NAMALWA (cell line): ENCODE data around the gene IMPACT.

ENCODE experiments used
- DNase-seq: peaks from one replicate; pipeline ENCODE4 v3.0.0-alpha.2; 2015; ENCODE audit warnings: low spot score

Gene IMPACT

DNA sequence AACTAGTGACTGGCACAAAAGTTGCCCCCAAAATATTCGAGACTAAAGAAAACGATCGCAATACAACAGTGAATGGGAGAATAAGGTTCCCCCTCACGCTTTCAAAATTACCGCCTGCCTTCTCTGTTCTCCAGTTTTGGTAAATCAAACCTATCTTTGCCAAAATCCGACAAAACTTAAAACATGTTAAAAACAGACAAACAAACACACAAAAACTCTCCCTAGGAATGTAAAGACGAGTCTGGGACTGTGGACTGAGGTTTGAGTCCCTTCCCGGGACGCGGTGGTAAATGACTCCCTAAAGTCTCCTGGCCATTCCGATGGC is 435 bp upstream of the IMPACT start:
- DNase-seq: no peak

DNA sequence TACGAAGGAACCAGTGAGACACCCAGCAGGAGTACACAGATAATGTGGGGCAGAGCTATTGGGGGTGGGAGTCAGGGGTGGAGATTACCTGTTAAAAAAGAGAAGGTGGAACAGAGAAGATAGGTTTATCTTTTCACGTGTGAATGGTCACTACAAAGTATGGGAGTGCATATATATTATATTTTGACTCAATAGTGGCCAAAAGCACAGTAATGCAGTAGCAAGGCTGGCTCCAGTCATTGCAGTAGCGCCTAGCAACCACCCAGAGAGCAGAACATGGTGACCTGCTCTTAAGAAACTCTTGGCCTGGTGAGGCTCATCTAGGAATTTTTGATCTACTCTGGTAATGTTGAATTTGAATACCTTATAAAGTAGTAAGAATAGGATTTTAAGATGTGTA is 1.0 kb downstream of the IMPACT start:
- DNase-seq: peak; percentile 10

DNA sequence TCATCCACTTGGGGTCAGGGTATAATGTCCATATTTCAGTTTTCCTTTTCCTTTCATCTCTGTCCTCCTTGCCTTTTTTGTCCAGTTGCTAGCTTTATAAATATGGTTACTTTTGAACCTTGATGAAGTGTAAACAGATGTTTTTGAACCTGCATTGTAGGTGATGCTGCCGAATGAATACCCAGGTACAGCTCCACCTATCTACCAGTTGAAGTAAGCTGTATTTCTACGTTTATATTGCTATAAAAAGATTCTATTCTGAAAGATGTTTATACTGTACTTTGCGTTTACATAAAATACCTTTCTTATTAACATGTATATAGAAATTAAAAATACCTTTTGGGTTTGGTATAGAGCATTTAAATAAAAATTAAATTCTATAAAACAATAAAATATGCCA is 2.2 kb downstream of the IMPACT start:
- DNase-seq: no peak

DNA sequence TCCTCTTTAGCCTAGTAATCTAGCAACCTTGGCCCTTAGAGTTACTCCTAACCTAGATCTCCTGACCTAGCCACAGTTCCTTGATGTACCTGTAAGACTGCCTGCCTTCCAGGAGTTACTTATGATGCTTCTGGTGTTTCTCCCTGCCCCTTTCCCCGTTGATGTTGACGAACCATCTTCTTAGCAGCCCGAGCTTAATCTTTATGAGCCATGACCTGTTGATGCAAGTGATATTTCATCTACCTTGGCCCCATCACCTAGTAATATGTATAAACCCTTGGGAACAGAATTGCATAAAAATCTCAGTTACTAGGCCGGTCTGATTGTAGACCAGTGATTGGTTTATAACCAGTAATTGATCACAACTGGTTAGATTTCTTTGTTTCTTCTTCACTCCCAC is 2.7 kb downstream of the IMPACT start:
- DNase-seq: no peak

DNA sequence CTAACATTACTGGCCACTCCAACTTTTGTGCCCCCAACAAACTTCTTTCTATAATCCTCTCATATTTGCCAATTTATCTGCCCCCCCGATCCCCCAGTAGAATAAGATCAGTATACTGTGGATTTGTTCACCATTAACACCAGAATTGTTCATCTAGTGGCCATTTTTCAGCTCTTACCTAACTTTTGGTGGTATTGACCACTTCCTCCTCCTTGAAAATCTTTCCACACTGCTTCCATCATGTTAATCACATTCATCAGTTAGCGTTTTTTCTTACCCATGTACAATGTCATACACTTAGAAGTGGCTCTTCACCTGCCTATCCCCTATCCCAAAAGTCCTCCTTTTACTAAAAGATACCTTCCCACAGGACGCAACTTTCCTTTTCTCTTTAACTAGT is 6.1 kb downstream of the IMPACT start:
- no peak for DNase-seq

DNA sequence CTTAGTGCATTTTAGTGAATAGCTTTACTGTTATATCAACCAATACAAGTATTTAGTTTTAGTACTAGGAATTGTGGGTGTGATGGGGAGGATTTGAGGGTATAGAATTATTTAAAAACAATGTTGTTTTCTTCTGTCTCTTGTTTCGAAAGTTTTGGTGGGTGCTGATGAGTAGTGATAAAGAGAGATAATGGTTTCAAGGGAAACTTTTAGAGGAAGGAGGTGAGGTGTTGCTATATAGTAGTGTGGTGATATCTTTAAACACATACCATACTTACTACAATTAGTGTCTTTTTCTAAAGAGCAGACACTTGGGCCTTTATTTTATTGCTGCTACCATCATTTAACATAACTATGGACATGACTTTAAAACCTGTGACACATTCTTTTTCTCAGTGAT is 10.5 kb downstream of the IMPACT start:
- no peak for DNase-seq

DNA sequence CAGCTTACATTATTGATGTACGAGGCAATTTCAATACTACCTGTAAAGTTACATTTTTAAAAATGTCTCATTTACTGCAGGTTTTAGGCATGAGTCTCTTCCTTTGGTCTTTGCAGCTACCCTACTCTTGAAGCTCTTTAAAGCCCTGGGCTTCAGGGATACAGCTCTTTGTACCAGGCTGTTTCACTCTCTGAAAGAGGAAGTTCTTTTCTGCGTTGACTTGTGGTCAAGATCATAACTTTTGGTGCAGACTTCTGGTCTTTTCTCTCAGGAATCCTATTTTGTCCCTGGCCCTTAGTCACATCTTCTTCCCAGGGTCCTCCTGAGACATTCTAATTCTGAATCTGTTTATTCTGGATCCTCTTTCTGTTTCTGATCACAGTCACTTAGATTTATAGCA is 17.4 kb downstream of the IMPACT start:
- DNase-seq: peak; percentile 14

DNA sequence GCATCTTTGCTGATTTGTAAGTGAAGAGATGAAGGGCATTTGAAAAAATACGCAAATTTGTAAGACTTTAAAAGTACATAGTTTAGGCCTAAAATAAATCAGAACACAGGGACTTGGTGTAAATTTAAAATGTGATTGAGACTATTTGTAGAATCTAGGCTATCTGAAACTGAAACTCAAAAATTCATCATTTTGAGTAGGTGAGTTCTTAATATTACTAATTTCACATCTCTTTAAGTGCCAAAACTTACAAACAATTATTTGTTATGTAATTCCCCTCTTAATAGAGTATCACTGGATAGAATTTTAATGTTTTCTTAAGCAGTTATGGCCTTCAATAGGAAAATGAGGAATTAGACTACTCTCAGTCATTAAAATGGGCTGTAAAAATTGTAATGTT is 20.0 kb downstream of the IMPACT start:
- DNase-seq: no peak

DNA sequence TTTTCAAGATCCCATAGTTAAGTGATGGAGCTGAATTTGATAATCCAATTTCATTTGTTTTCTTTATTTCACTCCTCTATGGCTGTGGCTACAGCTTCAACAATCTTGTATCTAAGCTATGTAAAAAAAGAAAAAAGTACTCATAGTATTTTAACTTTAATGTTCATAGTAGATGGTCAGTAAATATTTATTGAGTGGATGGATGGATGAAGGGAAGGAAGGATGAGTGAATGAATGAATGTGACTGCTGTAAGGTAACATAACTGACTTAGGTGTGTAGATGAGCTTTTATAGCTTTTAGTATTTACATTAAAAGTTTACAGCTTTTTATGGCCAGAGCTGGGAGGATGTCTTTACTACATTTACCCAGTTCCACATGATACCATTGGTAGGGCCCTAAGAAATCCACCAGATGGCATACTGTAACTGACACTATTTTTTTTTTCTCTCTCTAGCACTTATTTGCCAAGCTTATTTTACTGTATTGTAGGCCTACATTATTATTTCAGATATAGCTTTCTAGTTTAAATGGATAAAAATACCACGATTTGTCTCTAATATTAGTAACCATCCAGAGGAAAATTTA is 20.6 kb downstream of the IMPACT start:
- DNase-seq: peak; percentile 16

DNA sequence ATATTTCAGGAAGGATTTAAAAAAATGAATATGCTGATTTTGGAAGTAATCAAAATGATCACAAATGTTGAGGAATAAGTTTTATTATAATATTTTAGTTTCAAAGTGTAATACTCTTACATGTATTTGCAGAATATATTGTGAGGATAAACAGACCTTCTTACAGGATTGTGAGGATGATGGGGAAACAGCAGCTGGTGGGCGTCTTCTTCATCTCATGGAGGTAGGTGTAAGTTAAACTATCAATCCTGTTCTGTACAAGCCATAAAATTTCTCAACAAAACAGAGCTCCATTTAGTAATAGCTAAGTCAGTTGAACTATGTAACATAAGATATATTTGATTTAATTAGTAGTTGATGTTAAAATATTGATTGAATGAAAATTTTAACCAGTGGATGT is 21.5 kb downstream of the IMPACT start:
- no peak for DNase-seq

DNA sequence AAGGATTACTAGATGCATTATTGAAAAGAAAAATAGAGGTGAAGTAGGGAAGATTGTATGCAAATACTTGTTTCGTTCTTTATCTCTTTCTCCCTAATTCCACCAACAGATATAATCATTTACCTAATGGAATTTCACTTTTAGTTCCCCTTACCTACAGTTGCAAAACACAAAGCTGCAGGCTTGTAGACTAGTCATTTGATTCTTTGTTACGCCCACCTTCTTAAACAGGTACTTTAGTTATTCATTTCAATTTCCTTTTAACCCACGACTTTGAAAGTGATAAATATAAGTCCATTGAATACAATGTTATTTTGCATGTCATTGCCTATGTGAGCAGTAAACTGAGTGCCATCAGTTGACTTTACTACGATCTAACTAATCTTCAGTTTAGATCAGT is 30.1 kb downstream of the IMPACT start:
- DNase-seq: no peak

DNA sequence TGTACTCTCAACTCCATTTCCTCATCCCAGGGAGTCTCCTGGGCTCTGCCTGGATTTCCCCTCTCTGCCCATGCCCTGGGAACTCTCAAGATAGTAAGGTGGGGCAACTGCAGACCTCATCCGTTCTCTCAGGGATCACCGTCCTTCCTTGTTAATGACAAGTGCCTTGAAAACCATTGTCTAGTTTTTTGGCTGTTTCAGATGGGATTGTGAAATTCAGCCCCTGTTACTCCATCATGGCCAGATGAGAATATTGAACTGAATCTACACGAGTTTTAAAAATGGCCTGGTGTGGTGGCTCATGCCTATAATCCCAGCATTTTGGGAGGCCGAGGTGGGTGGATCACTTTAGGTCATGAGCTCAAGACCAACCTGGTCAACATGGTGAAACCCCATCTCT is 33.3 kb downstream of the IMPACT start:
- no peak for DNase-seq

DNA sequence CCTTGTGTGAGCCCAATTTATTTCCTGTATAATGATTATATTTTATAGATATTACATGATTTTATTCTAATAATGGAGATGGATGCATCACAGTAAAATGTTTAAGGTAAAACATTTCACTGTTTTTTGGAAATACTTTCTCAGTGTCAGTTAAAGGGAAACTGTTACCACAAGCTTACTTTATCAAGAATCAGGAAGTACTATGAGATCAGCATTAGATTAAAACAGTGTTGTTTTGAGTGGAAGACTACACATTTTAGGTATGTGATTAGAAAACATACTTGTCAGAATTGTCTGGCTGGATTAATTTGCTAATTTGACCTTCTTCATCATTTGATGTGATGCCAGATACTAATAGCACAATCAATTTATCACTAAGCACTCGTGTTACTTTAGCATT is 33.9 kb downstream of the IMPACT start, which contains the start of gene HRH4:
HRH4 (plus strand) TSS at position 250 of the 400 bp plus-strand sequence; CDS start at position 342, 92 bp downstream.
- no peak for DNase-seq

DNA sequence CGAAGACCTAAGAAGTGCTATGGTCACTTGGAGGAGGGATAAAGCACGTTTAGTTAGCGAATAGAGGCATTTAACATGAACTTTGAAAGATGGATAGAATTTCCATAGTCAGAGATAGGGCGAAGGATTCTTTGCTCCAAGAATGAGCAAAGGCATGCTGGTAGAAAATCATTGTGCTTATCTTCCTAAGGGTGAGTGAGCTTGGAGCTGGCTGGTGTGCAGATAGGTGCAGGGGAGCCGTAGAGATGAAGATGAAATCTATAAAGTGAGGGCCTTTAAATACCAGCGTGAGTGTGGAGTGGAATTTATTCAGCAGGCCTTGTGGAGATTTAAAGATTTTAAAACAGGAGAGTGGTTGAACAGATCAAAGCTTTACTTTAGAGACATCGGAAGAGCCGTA is 35.5 kb downstream of the IMPACT start:
- DNase-seq: no peak

DNA sequence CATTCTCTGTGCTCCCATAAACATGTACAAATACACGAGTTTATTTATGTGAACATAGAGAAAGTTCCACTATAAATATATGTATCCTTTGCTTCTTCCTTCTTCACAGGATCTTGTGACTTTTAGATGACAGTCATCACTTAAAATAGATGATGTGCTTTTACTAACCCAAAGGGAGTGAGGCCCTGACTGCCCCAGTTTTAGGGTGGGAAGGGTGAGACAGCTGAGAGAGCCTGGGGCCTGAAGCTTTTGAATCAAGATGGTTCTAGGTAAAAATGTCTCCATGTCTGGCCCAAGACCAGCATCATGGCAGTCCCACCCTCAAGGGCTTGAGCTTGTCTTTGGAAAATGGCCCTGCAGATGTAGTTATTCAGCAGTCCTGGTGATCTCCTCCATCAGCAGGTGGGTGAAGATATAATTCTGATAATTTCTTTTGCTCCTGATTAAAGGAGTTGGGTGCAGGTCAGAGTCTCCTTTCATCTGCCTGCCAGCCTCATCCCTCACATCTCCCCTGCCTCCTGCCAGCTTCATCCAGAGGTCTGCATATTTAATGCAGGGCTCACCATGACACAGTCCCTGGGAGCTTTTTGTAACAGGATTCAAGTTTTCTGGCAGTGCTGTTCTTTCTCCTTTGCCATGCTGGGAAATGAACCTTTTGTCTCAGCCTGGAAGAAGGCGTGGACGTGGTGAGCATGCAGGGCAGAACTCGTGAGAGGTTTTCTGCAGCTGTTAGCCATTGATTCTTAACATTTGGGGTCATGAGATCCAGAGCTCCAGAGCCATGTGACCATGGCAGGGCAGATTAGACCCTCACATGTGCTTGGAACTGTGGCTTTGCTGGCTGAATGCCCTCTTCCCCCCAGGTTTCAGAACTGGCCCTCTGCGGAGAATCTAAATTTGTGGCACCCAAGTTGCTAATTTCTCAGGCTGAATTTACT is 36.6 kb downstream of the IMPACT start:
- no peak for DNase-seq

DNA sequence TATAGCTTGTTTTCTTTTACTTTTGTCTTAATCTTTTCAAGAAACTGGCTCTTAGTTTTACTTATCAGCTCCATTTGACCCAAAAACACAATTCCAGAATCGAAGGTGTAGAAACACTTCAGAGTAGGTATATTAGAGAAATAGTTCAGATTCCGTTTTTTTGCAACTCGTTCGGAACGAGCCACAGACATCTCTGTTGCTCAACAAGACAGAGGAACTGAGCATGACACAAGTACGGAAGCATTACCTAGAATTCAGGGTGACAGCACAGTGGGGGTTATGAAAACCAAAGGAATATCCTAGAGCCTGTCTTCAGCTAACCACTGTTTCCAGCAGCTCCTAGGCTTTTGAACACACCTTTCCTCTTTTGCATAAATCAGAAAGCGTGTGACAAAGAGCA is 39.0 kb downstream of the IMPACT start:
- DNase-seq: no peak

DNA sequence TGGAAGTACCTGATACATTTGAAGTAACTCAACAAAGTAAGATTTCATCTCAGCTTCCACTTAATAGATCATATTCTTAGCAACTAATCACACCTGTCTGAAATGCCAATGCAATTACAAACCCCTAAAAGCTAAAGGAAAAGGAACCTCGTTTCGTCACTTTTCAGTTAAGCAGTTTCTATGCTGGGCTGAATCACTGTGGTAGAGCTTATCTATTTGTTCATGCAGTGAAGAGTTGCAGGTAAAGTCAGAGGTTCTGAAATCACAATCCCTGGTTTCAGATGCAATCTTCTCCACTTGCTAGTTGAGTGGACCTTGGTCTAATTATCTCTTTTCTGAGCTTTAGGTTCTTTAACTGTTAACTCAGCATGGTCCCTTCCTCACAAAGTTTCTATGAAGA is 40.3 kb downstream of the IMPACT start:
- no peak for DNase-seq

DNA sequence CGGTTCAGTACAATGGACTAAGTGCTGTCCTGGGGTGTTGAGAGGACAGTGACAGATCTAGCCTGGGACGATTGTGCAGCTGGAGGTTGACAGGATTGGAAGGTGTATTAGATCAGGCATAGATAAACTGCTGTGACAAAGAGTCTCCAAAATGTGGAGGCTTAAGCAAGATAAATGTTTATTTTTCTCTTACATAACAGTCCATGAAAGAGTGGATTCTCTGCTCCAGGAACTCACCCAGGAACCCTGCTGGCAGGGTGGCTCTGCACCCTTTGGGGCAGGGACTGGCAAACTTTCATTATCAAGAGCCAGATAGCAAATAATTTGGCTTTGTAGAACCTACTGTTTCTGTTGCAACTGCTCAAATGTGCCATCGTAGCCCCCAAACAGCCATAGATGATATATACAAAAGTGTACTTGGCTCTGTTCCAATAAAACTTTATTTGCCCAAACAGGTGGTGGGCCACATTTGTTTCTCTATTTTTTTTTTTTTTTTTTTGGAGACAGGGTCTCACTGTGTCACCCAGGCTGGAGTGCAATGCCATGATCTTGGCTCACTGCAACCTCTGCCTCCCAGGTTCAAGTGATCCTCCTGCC is 43.6 kb downstream of the IMPACT start:
- DNase-seq: no peak

DNA sequence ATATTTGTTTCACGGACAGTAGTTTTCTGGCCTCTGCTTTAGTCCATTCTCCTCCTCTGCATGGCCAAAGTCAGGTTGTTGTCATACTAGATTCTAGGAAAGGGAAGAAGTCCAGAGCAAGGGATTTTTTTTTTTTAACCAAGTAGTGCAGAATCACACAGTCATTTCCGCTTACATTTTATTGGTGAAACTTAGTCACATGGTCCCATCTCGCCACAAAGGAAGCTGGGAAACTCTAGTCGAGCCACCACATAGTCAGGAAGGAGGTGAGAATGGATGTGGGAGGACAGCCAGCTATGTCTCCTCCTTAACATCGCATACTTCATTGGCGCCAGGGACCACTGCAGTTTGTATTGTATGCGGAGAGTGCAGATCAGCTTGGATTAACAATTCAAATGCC is 44.3 kb downstream of the IMPACT start:
- DNase-seq: no peak

DNA sequence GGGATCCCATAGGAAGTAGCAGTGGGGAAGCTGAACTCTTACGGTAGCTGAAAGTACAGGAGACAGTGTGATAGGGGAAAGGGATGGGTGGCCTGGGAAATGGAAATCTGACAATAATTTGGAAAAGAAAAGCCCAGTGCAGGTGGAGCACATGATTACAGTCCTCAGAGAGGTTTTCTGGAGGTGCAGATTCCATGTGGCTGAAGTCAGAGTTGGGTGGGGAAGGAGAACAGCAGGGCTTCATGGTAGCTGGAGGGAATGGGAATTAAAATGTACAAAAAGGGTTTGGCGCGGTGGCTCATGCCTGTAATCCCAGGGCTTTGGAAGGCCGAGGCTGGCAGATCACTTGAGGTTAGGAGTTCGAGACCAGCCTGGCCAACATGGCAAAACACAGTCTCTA is 46.1 kb downstream of the IMPACT start:
- no peak for DNase-seq

DNA sequence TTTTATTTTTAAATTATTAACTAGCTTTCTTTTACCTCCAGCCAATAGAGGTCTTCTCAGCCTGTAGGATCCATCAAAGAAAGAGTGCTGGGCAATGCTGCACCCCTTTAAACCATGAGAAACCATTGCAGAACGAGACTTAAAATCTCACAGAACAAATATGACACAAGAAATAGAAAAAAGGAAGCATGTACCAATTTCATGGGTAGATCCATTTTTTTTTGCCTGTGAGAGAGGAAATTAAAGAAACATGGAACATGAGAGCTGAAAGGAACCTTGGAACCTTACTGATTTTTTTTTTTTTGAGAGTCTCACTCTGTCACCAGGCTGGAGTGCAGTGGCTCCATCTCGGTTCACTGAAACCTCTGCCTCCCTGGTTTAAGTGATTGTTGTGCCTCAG is 47.9 kb downstream of the IMPACT start:
- no peak for DNase-seq

DNA sequence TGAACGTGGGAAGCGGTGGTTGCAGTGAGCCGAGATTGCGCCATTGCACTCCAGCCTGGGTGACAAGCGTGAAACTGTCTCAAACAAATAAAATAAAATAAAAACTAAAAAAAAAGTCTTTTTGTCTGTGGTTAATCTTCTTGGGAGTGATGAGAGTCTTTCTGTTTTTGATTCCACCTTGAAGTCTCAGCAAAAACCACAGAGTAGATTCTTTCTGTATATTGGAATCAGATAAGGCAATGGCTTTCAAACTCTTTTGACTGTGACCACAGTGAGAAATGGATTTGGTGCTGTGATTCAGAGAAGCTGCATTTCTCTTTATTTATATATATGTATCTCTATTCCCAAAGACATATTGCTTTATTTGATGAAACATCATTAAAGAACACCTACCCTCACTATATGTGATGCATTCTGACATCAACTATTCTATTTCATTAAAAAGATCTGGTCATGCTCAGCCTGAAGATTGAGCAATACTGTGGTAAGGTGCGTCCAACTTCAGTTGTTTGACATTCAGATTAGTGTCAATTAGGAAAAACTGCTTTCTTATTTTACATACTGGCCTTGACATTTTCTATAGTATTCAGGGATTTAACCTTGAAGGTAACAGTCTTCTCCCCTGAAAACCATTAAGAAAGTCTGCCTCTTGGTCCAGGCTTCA is 49.6 kb downstream of the IMPACT start:
- DNase-seq: no peak

DNA sequence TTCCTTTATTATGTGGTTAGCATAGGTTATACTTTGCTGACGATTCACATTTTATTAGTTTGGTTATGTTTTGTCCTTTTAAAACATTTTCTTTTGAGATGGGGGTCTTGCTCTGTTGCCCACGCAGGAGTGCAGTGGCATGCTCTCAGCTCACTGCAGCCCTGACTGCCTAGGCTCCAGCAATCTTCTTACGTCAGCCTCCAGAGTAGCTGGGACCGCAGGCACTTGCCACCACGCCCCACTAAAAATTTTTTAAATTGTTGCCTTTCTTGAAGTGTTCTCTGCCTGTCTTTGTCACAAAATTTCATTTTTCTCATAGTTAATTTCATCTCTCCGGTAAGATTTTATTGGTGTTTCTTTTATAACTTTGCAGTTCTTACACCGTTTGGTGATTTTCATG is 52.9 kb downstream of the IMPACT start:
- no peak for DNase-seq
